ENCODE measurements around the gene MRGPRE.
A peak's percentile ranks its signal among the peaks of the same experiment; 100 is the strongest.

The MRGPRE gene

GRCh38 chr11:3191586-3192324 is 40.5 kb downstream of the MRGPRE start:
- Histone ChIP-seq H3K9me3 (no peaks in the 10 kb centered on the region), H3K27me3 (ENCODE audit: low read depth) (no peaks in the 10 kb centered on the region), H3K4me3 (no peak overlapping the region), H3K4me1 (peaks cover 7% of the 10 kb centered on the region), H3K36me3 (replicated peaks) (no peaks in the 10 kb centered on the region)
- in situ Hi-C loops (cut with MboI; ENCODE audit: low sequenced_read_pairs), result no loop called here
- no peak for DNase-seq (ENCODE audit: low spot score in 2 of 2)

GRCh38 chr11:3190600-3190999 is 41.6 kb downstream of the MRGPRE start:
- H3K9me3 ChIP-seq, result no peaks in the 10 kb centered on the region
- peaks cover 7% of the 10 kb centered on the region for H3K4me1 ChIP-seq
- H3K27me3 ChIP-seq (ENCODE audit: low read depth), result no peaks in the 10 kb centered on the region
- DNase-seq (ENCODE audit: low spot score in 2 of 2), result no peak
- no peak overlapping the region for H3K4me3 ChIP-seq
- no peaks in the 10 kb centered on the region for H3K36me3 ChIP-seq (replicated peaks)
- in situ Hi-C loops (cut with MboI; ENCODE audit: low sequenced_read_pairs), result no loop called here

GRCh38 chr11:3189886-3190583 is 42.2 kb downstream of the MRGPRE start:
- Histone ChIP-seq H3K4me1 (peaks cover 7% of the 10 kb centered on the region), H3K36me3 (replicated peaks) (no peaks in the 10 kb centered on the region), H3K9me3 (no peaks in the 10 kb centered on the region), H3K27me3 (ENCODE audit: low read depth) (no peaks in the 10 kb centered on the region), H3K4me3 (no peak overlapping the region)
- in situ Hi-C loops (cut with MboI; ENCODE audit: low sequenced_read_pairs), result no loop called here
- no peak for DNase-seq (ENCODE audit: low spot score in 2 of 2)

DNA sequence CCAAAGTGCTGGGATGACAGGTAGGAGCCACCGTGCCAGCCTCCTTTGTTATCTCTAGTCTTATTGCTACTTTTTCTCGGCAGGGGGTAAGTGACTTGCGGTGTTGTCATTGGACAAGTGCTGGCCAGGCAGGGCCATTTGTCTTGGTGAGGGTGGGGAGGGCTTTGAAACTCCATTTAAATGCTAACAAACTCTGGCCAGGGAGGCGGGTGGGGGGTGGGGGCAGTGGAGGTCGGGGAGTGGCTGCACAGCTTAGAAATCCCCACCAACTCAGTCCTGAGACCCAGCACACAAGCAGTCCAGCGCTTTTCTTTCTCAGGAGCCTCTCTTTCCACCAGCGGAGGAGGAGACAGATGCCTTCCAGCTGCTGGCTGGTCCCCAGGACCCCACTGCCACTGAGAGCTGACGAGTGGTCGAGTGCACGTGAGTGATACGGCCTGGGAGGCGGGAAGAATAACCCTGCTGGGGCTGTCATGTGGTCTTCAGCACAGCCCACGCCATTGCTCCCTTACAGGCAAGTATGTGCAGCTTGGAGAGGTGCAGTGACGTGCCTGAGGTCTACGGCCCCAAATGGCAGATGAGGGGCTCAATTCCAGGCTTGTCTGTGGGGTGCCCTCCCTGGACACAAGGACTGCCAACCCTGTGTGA is 42.9 kb downstream of the MRGPRE start:
- Histone ChIP-seq H3K4me1 (peaks cover 7% of the 10 kb centered on the region), H3K9me3 (no peaks in the 10 kb centered on the region), H3K4me3 (no peak overlapping the region), H3K36me3 (replicated peaks) (no peaks in the 10 kb centered on the region), H3K27me3 (ENCODE audit: low read depth) (no peaks in the 10 kb centered on the region)
- in situ Hi-C loops (cut with MboI; ENCODE audit: low sequenced_read_pairs), result no loop called here
- peak; percentile 45 to 63 for DNase-seq (ENCODE audit: low spot score in 2 of 2)

DNA sequence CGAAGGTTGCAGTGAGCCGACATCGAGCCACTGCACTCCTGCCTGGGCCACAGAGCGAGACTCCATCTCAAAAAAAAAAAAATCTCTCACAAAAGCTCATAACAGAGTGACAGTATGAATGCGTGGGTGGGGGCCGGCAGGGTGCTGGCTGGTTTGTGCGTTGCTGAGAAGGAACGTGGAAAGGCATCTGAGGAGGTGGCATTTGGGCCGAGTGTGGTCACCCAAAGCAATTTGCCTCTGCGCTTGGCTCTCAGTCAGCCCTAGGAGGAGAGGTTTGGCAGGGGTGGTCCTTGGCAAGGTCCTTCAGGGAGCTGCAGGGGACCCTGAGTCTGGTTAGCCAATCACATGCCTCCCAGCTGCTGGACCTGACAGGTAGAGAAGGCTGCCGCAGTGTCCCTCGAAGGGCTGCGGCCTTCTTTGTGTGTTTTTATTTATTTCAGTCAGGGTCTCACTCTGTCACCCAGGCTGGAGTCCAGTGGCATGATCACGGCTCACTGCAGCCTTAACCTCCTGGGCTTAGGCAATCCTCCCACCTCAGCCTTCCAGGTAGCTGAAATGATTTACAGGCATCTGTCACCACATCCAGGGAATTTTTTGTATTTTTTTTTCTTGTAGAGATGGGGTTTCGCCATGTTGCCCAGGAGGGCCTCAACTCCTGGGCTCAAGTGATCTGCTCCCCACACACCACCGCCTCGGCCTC is 43.6 kb downstream of the MRGPRE start:
- no peak for DNase-seq (ENCODE audit: low spot score in 2 of 2)
- in situ Hi-C loops (cut with MboI; ENCODE audit: low sequenced_read_pairs), result no loop called here
- Histone ChIP-seq H3K9me3 (no peaks in the 10 kb centered on the region), H3K4me3 (no peak overlapping the region), H3K27me3 (ENCODE audit: low read depth) (no peaks in the 10 kb centered on the region), H3K36me3 (replicated peaks) (no peaks in the 10 kb centered on the region), H3K4me1 (peaks cover 7% of the 10 kb centered on the region)

- no peaks in the 10 kb centered on the region for H3K36me3 ChIP-seq (replicated peaks)
- in situ Hi-C loops (cut with MboI; ENCODE audit: low sequenced_read_pairs), result no loop called here
Observed at GRCh38 chr11:3186166-3186953, 45.9 kb downstream of the MRGPRE start.

DNA sequence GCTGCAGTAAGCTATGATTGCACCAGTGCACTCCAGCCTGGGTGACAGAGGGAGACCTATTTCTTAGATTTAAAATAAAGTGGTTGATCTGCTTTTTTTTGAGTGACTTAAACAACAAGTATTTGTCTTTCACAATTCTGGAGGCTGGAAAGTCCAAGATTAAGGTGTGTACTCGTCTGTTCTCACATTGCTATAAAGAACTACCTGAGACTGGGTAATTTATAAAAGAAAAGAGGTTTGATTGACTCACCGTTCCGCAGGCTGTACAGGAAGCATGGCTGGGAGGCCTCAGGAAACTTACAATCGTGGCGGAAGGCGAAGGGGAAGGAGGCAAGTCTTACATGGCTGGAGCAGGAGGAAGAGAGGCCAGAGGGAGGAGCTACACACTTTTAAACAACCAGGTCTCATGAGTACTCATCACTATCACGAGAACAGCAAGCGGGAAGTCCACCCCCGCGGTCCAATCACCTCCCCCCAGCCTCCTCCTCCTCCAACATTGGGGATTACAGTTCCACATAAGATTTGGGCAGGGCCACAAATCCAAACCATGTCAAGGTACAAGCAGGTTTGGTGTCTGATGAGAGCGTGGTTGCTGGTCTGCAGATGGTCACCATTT is 47.4 kb downstream of the MRGPRE start:
- in situ Hi-C loops (cut with MboI; ENCODE audit: low sequenced_read_pairs), result no loop called here
- H3K4me1 ChIP-seq, result peaks cover 7% of the 10 kb centered on the region
- no peaks in the 10 kb centered on the region for H3K27me3 ChIP-seq (ENCODE audit: low read depth)

More at GRCh38 chr11:3186166-3186953, 45.9 kb downstream of the MRGPRE start:
- no peaks in the 10 kb centered on the region for H3K27me3 ChIP-seq (ENCODE audit: low read depth)
- no peaks in the 10 kb centered on the region for H3K9me3 ChIP-seq
- H3K4me3 ChIP-seq, result no peak overlapping the region
- peaks cover 7% of the 10 kb centered on the region for H3K4me1 ChIP-seq
- DNase-seq (ENCODE audit: low spot score in 2 of 2), result no peak

DNA sequence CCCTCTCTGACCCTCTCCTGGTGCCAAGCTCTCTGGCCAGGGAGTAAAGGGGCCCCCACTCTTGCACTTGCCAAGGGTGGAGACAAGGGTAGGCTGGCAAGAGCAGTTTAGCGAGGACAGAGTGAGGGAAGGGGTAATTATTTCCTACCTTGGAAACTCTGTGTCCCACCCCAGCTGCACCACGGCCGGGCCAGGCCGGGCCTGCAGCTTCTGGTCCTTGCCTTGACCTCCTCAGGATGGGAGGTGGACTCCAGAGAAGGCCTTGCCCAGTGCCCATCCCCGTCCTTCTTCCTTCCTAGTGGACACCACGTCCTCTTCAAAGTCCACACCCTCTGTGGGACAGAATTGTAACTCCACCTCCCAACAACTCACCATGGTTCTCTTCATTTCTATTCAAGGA is 48.7 kb downstream of the MRGPRE start:
- no peaks in the 10 kb centered on the region for H3K36me3 ChIP-seq (replicated peaks)
- H3K4me1 ChIP-seq, result no peaks in the 10 kb centered on the region
- DNase-seq (ENCODE audit: low spot score in 2 of 2), result no peak
- H3K9me3 ChIP-seq, result no peaks in the 10 kb centered on the region; the same call in 1 of the 2 replicates
- in situ Hi-C loops (cut with MboI; ENCODE audit: low sequenced_read_pairs), result no loop called here
- no peaks in the 10 kb centered on the region for H3K27me3 ChIP-seq (ENCODE audit: low read depth)
- H3K4me3 ChIP-seq, result no peak overlapping the region

More for the DNA sequence above, 47.4 kb downstream of the MRGPRE start:
- DNase-seq (ENCODE audit: low spot score in 2 of 2), result no peak
- no peaks in the 10 kb centered on the region for H3K36me3 ChIP-seq (replicated peaks)
- H3K9me3 ChIP-seq, result no peaks in the 10 kb centered on the region; the same call in 1 of the 2 replicates
- no peak overlapping the region for H3K4me3 ChIP-seq

- H3K4me3 ChIP-seq, result no peak overlapping the region
- no peaks in the 10 kb centered on the region for H3K36me3 ChIP-seq (replicated peaks)
- H3K9me3 ChIP-seq, result no peaks in the 10 kb centered on the region; the same call in 1 of the 2 replicates
- in situ Hi-C loops (cut with MboI; ENCODE audit: low sequenced_read_pairs), result no loop called here
- no peaks in the 10 kb centered on the region for H3K4me1 ChIP-seq
- no peaks in the 10 kb centered on the region for H3K27me3 ChIP-seq (ENCODE audit: low read depth)
- DNase-seq (ENCODE audit: low spot score in 2 of 2), result no peak
Observed at GRCh38 chr11:3182462-3182852, 49.8 kb downstream of the MRGPRE start.

- in situ Hi-C loops (cut with MboI; ENCODE audit: low sequenced_read_pairs), result no loop called here
- no peaks in the 10 kb centered on the region for H3K36me3 ChIP-seq (replicated peaks)
- no peaks in the 10 kb centered on the region; the same call in 1 of the 2 replicates for H3K9me3 ChIP-seq
- DNase-seq (ENCODE audit: low spot score in 2 of 2), result no peak
- no peak overlapping the region for H3K4me3 ChIP-seq
- no peaks in the 10 kb centered on the region for H3K27me3 ChIP-seq (ENCODE audit: low read depth)
- H3K4me1 ChIP-seq, result no peaks in the 10 kb centered on the region
Observed at GRCh38 chr11:3181725-3182461, 50.3 kb downstream of the MRGPRE start.

DNA sequence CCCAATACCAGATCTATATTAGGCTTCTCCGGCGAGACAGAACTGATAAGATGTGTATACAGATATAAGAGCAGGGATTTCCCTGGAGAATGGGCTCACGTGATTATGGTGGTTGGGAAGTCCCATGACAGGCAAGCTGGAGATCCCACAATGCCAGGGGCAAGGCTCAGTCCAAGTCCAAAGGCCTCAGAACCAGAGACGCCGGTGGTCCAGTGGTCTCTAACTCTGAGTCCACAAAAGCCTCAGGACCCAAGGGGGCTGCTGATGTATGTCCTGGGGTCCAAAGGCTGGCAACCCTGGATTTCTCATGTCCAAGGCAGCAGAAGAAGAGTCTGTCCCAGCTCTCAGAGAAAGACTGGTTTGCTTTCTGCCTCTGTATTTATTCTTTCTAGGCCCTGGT is 51.3 kb downstream of the MRGPRE start:
- no peaks in the 10 kb centered on the region for H3K36me3 ChIP-seq (replicated peaks)
- peaks cover 4% of the 10 kb centered on the region; the same call in 1 of the 2 replicates for H3K9me3 ChIP-seq
- H3K4me1 ChIP-seq, result no peaks in the 10 kb centered on the region
- no peaks in the 10 kb centered on the region for H3K27me3 ChIP-seq (ENCODE audit: low read depth)
- H3K4me3 ChIP-seq, result no peak overlapping the region
- in situ Hi-C loops (cut with MboI; ENCODE audit: low sequenced_read_pairs), result no loop called here
- DNase-seq (ENCODE audit: low spot score in 2 of 2), result no peak

DNA sequence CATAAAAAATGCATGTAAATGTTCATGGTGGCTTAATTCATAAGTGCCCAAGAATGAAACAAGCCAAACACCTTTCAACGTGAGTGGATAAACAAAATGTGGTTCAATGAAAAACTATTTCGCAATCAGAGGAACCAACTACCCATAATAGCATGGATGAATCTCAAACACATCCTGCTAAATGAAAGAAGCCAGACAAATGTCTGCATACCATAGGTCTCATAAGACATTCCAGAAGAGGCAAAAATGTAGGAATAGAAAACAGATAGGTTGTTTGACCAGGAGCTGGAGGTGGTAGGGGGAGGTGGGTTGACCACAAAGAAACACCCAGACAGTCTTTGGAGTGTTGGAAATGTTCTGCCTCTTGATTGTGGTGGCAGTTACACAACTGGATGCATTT is 53.9 kb downstream of the MRGPRE start:
- in situ Hi-C loops (cut with MboI; ENCODE audit: low sequenced_read_pairs), result no loop called here

More for the DNA sequence above, 53.9 kb downstream of the MRGPRE start:
- Histone ChIP-seq H3K36me3 (replicated peaks) (no peaks in the 10 kb centered on the region), H3K9me3 (peaks cover 4% of the 10 kb centered on the region; the same call in 1 of the 2 replicates), H3K27me3 (ENCODE audit: low read depth) (no peaks in the 10 kb centered on the region), H3K4me1 (no peaks in the 10 kb centered on the region), H3K4me3 (no peak overlapping the region)
- no peak for DNase-seq (ENCODE audit: low spot score in 2 of 2)
